HG02870 (cell line): ENCODE data around the gene CCDC68.

Source experiments
- ATAC-seq: cut with Tn5 transposase; IDR thresholded peaks from one replicate; pipeline ENCODE4 v1.9.1; 2021; ENCODE audit warnings: mild to moderate bottlenecking, moderate library complexity; ENCODE audit not compliant: unreplicated experiment

The CCDC68 gene

GRCh38 chr18:54923339-54923956 lies 35.8 kb downstream of the CCDC68 start:
- ATAC-seq: no peak

GRCh38 chr18:54919412-54919811 lies 39.8 kb downstream of the CCDC68 start:
- ATAC-seq: no peak

GRCh38 chr18:54918060-54918459 lies 41.2 kb downstream of the CCDC68 start:
- no peak for ATAC-seq

- ATAC-seq: no peak
Measured at GRCh38 chr18:54916507-54916906, 42.8 kb downstream of the CCDC68 start.

- ATAC-seq: no peak
Measured at GRCh38 chr18:54914816-54915215, 44.4 kb downstream of the CCDC68 start.

- ATAC-seq: no peak
Measured at GRCh38 chr18:54911551-54911950, 47.7 kb downstream of the CCDC68 start.

GRCh38 chr18:54910161-54910919 lies 48.9 kb downstream of the CCDC68 start:
- no peak for ATAC-seq

GRCh38 chr18:54909538-54909937 lies 49.7 kb downstream of the CCDC68 start:
- no peak for ATAC-seq

- ATAC-seq: no peak
Measured at GRCh38 chr18:54906331-54907185, 52.7 kb downstream of the CCDC68 start.

- ATAC-seq: no peak
Measured at GRCh38 chr18:54905629-54906028, 53.6 kb downstream of the CCDC68 start.

GRCh38 chr18:54904581-54904980 lies 54.7 kb downstream of the CCDC68 start:
- ATAC-seq: no peak

- no peak for ATAC-seq
Measured at GRCh38 chr18:54900290-54900689, 59.0 kb downstream of the CCDC68 start.

- no peak for ATAC-seq
Measured at GRCh38 chr18:54899500-54899899, 59.8 kb downstream of the CCDC68 start.

- no peak for ATAC-seq
Measured at GRCh38 chr18:54888933-54889332, 70.3 kb downstream of the CCDC68 start.

GRCh38 chr18:54888378-54888777 lies 70.9 kb downstream of the CCDC68 start:
- ATAC-seq: no peak

- ATAC-seq: no peak
Measured at GRCh38 chr18:54883816-54884604, 75.3 kb downstream of the CCDC68 start.

- ATAC-seq: no peak
Measured at GRCh38 chr18:54882318-54882717, 76.9 kb downstream of the CCDC68 start.

GRCh38 chr18:54881229-54881768 lies 78.0 kb downstream of the CCDC68 start:
- no peak for ATAC-seq

- no peak for ATAC-seq
Measured at GRCh38 chr18:54880395-54881105, 78.7 kb downstream of the CCDC68 start.

GRCh38 chr18:54879691-54880090 lies 79.6 kb downstream of the CCDC68 start:
- no peak for ATAC-seq
